ENCODE data around the gene EPX.

EPX gene

GRCh38 chr17:58174871-58175270, 17.7 kb upstream of the EPX start (continued):
- TF ChIP-seq PATZ1 (CRISPR knock-in tag; IDR thresholded peaks at IDR 0.05; ENCODE audit: borderline replicate concordance) (no peak), ESRRG (CRISPR knock-in tag; IDR thresholded peaks at IDR 0.05) (no peak), ISL1 (CRISPR knock-in tag; IDR thresholded peaks at IDR 0.05) (no peak), BACH2 (CRISPR knock-in tag; IDR thresholded peaks at IDR 0.05; ENCODE audit: borderline replicate concordance) (no peak), OSR1 (CRISPR knock-in tag; IDR thresholded peaks at IDR 0.05) (no peak)

GRCh38 chr17:58176200-58176599, 16.3 kb upstream of the EPX start:
- peak; percentile 49; the same call in 1 of the 3 replicates for ATAC-seq

GRCh38 chr17:58181796-58182195, 10.7 kb upstream of the EPX start:
- ATAC-seq: no peak
- TF ChIP-seq ZFP3 (CRISPR knock-in tag; IDR thresholded peaks at IDR 0.05) (no peak), RARB (CRISPR knock-in tag; IDR thresholded peaks at IDR 0.05) (no peak), PPARA (CRISPR knock-in tag; IDR thresholded peaks at IDR 0.05; ENCODE audit: borderline replicate concordance) (no peak), TOX (CRISPR knock-in tag; IDR thresholded peaks at IDR 0.05; ENCODE audit: borderline replicate concordance) (no peak), CSRNP3 (CRISPR knock-in tag; IDR thresholded peaks at IDR 0.05) (no peak), POU6F1 (CRISPR knock-in tag; IDR thresholded peaks at IDR 0.05; ENCODE audit: borderline replicate concordance, low read depth) (no peak), ZFP30 (CRISPR knock-in tag; IDR thresholded peaks at IDR 0.05) (no peak), SNAI2 (CRISPR knock-in tag; IDR thresholded peaks at IDR 0.05) (no peak), ESRRG (CRISPR knock-in tag; IDR thresholded peaks at IDR 0.05) (no peak), GLIS3 (CRISPR knock-in tag; IDR thresholded peaks at IDR 0.05) (no peak), ARNTL (CRISPR knock-in tag; IDR thresholded peaks at IDR 0.05; ENCODE audit: borderline replicate concordance, low read depth) (no peak), CREB5 (CRISPR knock-in tag; IDR thresholded peaks at IDR 0.05; ENCODE audit: low read depth) (no peak), ZNF565 (CRISPR knock-in tag; conservative IDR thresholded peaks at IDR 0.05; ENCODE audit: low read depth) (no peak)

More at GRCh38 chr17:58176200-58176599, 16.3 kb upstream of the EPX start:
- TF ChIP-seq OSR1 (CRISPR knock-in tag; IDR thresholded peaks at IDR 0.05) (no peak), ARNTL (CRISPR knock-in tag; IDR thresholded peaks at IDR 0.05; ENCODE audit: borderline replicate concordance, low read depth) (no peak)

GRCh38 chr17:58183514-58183913, 9.0 kb upstream of the EPX start:
- ATAC-seq: no peak
- no peak for TF ChIP-seq ESRRG (CRISPR knock-in tag; IDR thresholded peaks at IDR 0.05)

- peak; percentile 84 for ATAC-seq
- TF ChIP-seq ZFP3 (CRISPR knock-in tag; IDR thresholded peaks at IDR 0.05) (no peak), PPARA (CRISPR knock-in tag; IDR thresholded peaks at IDR 0.05; ENCODE audit: borderline replicate concordance) (no peak), ZNF565 (CRISPR knock-in tag; conservative IDR thresholded peaks at IDR 0.05; ENCODE audit: low read depth) (no peak), OSR1 (CRISPR knock-in tag; IDR thresholded peaks at IDR 0.05) (no peak), SNAI2 (CRISPR knock-in tag; IDR thresholded peaks at IDR 0.05) (no peak), PATZ1 (CRISPR knock-in tag; IDR thresholded peaks at IDR 0.05; ENCODE audit: borderline replicate concordance) (no peak), TOX (CRISPR knock-in tag; IDR thresholded peaks at IDR 0.05; ENCODE audit: borderline replicate concordance) (no peak), ESRRG (CRISPR knock-in tag; IDR thresholded peaks at IDR 0.05) (no peak), POU6F1 (CRISPR knock-in tag; IDR thresholded peaks at IDR 0.05; ENCODE audit: borderline replicate concordance, low read depth) (no peak), ZNF8 (CRISPR knock-in tag; IDR thresholded peaks at IDR 0.05) (no peak), CSDC2 (CRISPR knock-in tag; IDR thresholded peaks at IDR 0.05) (no peak), ZC3H10 (CRISPR knock-in tag; IDR thresholded peaks at IDR 0.05) (no peak), ISL1 (CRISPR knock-in tag; IDR thresholded peaks at IDR 0.05) (no peak)
Observed at GRCh38 chr17:58184308-58184985, 8.1 kb upstream of the EPX start.

Data from SK-N-SH treated with all-trans-retinoic acid at 6 μM for 48 hours (cell line).